DMS153 treated with DMSO at 0.1 percent for 48 hours (cell line): ENCODE measurements around the gene CMAS.
A peak's percentile ranks its signal among the peaks of the same experiment; 100 is the strongest.
"Not testable (repeated sequence)": the region's sequence is repeated elsewhere in the genome, so short reads cannot be mapped to it uniquely, and the experiment has no call there.

Source experiments
- DNase-seq: peaks from one replicate; lab custom pipeline; 2025; ENCODE audit not compliant: unreplicated experiment; lab: John Stamatoyannopoulos, UW

The CMAS gene

GRCh38 chr12:22046968-22047390 is 961 bp downstream of the CMAS start:
- no peak for DNase-seq

- no peak for DNase-seq
Observed at GRCh38 chr12:22047494-22047893, 1.5 kb downstream of the CMAS start.

GRCh38 chr12:22048351-22049041 is 2.5 kb downstream of the CMAS start:
- DNase-seq = no peak

GRCh38 chr12:22050078-22050477 is 4.1 kb downstream of the CMAS start:
- DNase-seq = no peak

- DNase-seq = no peak
Observed at GRCh38 chr12:22051114-22051698, 5.2 kb downstream of the CMAS start.

- DNase-seq = not testable (repeated sequence)
Observed at GRCh38 chr12:22052994-22053393, 7.0 kb downstream of the CMAS start.

GRCh38 chr12:22054155-22054554 is 8.1 kb downstream of the CMAS start:
- DNase-seq = no peak

- no peak for DNase-seq
Observed at GRCh38 chr12:22056607-22057006, 10.6 kb downstream of the CMAS start.

- no peak for DNase-seq
Observed at GRCh38 chr12:22059976-22060647, 14.1 kb downstream of the CMAS start.

- DNase-seq = no peak
Observed at GRCh38 chr12:22064968-22065367, 18.9 kb downstream of the CMAS start.

GRCh38 chr12:22066310-22066709 is 20.3 kb downstream of the CMAS start:
- DNase-seq = no peak

GRCh38 chr12:22069851-22070250 is 23.8 kb downstream of the CMAS start:
- no peak for DNase-seq

GRCh38 chr12:22082190-22082701 is 36.2 kb downstream of the CMAS start:
- DNase-seq = no peak

- DNase-seq = no peak
Observed at GRCh38 chr12:22083167-22083566, 37.1 kb downstream of the CMAS start.

GRCh38 chr12:22084852-22085251 is 38.8 kb downstream of the CMAS start:
- no peak for DNase-seq

- no peak for DNase-seq
Observed at GRCh38 chr12:22088886-22089285, 42.9 kb downstream of the CMAS start.

- no peak for DNase-seq
Observed at GRCh38 chr12:22089486-22089885, 43.5 kb downstream of the CMAS start.

GRCh38 chr12:22099062-22099461 is 53.0 kb downstream of the CMAS start:
- not testable (repeated sequence) for DNase-seq

GRCh38 chr12:22100958-22101748 is 55.1 kb downstream of the CMAS start:
- peak; percentile 11 for DNase-seq

- DNase-seq = no peak
Observed at GRCh38 chr12:22101749-22102243, 55.8 kb downstream of the CMAS start.

- DNase-seq = no peak
Observed at GRCh38 chr12:22103418-22103817, 57.4 kb downstream of the CMAS start.
